ENCODE results near the gene CKB. TPM values are rescaled to one million over a fixed set of nuclear protein-coding genes. Genes with fewer than 3 reads are reported as not detected.

The CKB gene
- polyA plus RNA-seq, 3 donors, result 0.76 to 12.5 (median 2.7) TPM

GRCh38 chr14:103537175-103537990 is 14.8 kb upstream of the CKB start:
- Histone ChIP-seq H3K9me3 (replicated peaks in 1 of 2; ENCODE audit: control insufficient read depth in 1 of 2, insufficient read depth in 1 of 2, low read length in 2 of 2) (no peaks in the 10 kb centered on the region), H3K27ac (ENCODE audit: low read depth in 1 of 2, low read length in 2 of 2) (no peak overlapping the region), H3K79me2 (ENCODE audit: insufficient read depth, low read length) (no peaks in the 10 kb centered on the region), H3K9ac (ENCODE audit: insufficient read depth, low read length, poor library complexity, severe bottlenecking) (no peak overlapping the region), H4K20me1 (ENCODE audit: insufficient read depth, low read length) (peaks cover 10% of the 10 kb centered on the region), H3K36me3 (replicated peaks in 1 of 2; ENCODE audit: control insufficient read depth in 1 of 2, insufficient read depth in 2 of 2, low read length in 2 of 2) (peaks cover 8 to 24% of the 10 kb centered on the region in 2 donors), H3K27me3 (ENCODE audit: control insufficient read depth in 2 of 2, insufficient read depth in 2 of 2, low read length in 2 of 2) (peaks cover 0 to 5% of the 10 kb centered on the region in 2 donors), H3K4me1 (ENCODE audit: control insufficient read depth in 1 of 2, insufficient read depth in 2 of 2, low read length in 2 of 2) (no peaks in the 10 kb centered on the region), H3K4me3 (replicated peaks in 1 of 3; ENCODE audit: low read depth in 2 of 3, low read length in 3 of 3) (no peak overlapping the region), H3K4me2 (replicated peaks; ENCODE audit: extremely low read depth, low read length, poor library complexity, severe bottlenecking) (no peak overlapping the region), H2AFZ (ENCODE audit: insufficient read depth, low read depth, low read length, poor library complexity, severe bottlenecking) (no peak overlapping the region)
- peaks cover 3 to 40% (median 9%) of the 10 kb centered on the region in 3 donors for H3K27me3 Mint-ChIP-seq (ENCODE audit: low read depth in 3 of 3)
- intact Hi-C loops (cut with micrococcal nuclease), result no loop called here
- no peak overlapping the region for H3K4me3 Mint-ChIP-seq
- H3K9me3 Mint-ChIP-seq, result no peaks in the 10 kb centered on the region
- TF ChIP-seq CTCF (IDR thresholded peaks at IDR 0.05), result no peak
- no peaks in the 10 kb centered on the region for H3K4me1 Mint-ChIP-seq
- peaks cover 5 to 10% of the 10 kb centered on the region in 2 donors for H3K36me3 Mint-ChIP-seq
- 92% methylated on average over 14 of the region's 18 CpGs for WGBS (ENCODE audit: insufficient coverage)
- DNase-seq, result no peak
- H3K27ac Mint-ChIP-seq, result no peak overlapping the region

- Mint-ChIP-seq H3K4me1 (no peaks in the 10 kb centered on the region), H3K4me3 (no peak overlapping the region), H3K9me3 (no peaks in the 10 kb centered on the region), H3K27ac (peak overlapping the region in 2 of 7 donors; percentile 53 to 59), H3K27me3 (ENCODE audit: low read depth in 3 of 3) (peaks cover 3 to 35% (median 7%) of the 10 kb centered on the region in 3 donors), H3K36me3 (peaks cover 5 to 15% of the 10 kb centered on the region in 2 donors)
- H3K79me2 ChIP-seq (ENCODE audit: insufficient read depth, low read length), result no peaks in the 10 kb centered on the region
- peaks cover 8% of the 10 kb centered on the region for H4K20me1 ChIP-seq (ENCODE audit: insufficient read depth, low read length)
- H3K4me1 ChIP-seq (ENCODE audit: control insufficient read depth in 1 of 2, insufficient read depth in 2 of 2, low read length in 2 of 2), result no peaks in the 10 kb centered on the region
- H3K27ac ChIP-seq (ENCODE audit: low read depth in 1 of 2, low read length in 2 of 2), result no peak overlapping the region
- intact Hi-C loops (cut with micrococcal nuclease), result no loop called here
- peaks cover 0 to 5% of the 10 kb centered on the region in 2 donors for H3K27me3 ChIP-seq (ENCODE audit: control insufficient read depth in 2 of 2, insufficient read depth in 2 of 2, low read length in 2 of 2)
- no peak overlapping the region for H3K4me3 ChIP-seq (replicated peaks in 1 of 3; ENCODE audit: low read depth in 2 of 3, low read length in 3 of 3)
- DNase-seq, result no peak
- H3K9ac ChIP-seq (ENCODE audit: insufficient read depth, low read length, poor library complexity, severe bottlenecking), result no peak overlapping the region
- no peaks in the 10 kb centered on the region for H3K9me3 ChIP-seq (replicated peaks in 1 of 2; ENCODE audit: control insufficient read depth in 1 of 2, insufficient read depth in 1 of 2, low read length in 2 of 2)
- TF ChIP-seq CTCF (IDR thresholded peaks at IDR 0.05), result no peak
- no peak overlapping the region for H3K4me2 ChIP-seq (replicated peaks; ENCODE audit: extremely low read depth, low read length, poor library complexity, severe bottlenecking)
- peaks cover 8 to 27% of the 10 kb centered on the region in 2 donors for H3K36me3 ChIP-seq (replicated peaks in 1 of 2; ENCODE audit: control insufficient read depth in 1 of 2, insufficient read depth in 2 of 2, low read length in 2 of 2)
- 95% methylated on average over 8 of the region's 9 CpGs for WGBS (ENCODE audit: insufficient coverage)
- no peak overlapping the region for H2AFZ ChIP-seq (ENCODE audit: insufficient read depth, low read depth, low read length, poor library complexity, severe bottlenecking)
These were observed 14.1 kb upstream of the CKB start for GRCh38 chr14:103536693-103537092.
